Thymus (tissue), 11 donors: Measurements from ENCODE around the gene TNFSF12. TPM values are rescaled to one million over a fixed set of nuclear protein-coding genes. Genes with fewer than 3 reads are reported as not detected.

ENCODE experiments used
- DNase-seq, 9 donors: peaks; one replicate each; pipeline ENCODE4 v3.0.0-alpha.2; 2013; ENCODE audit warnings: low spot score in 9 of 9, low read depth in 6 of 9, missing footprints in 1 of 9
- H3K27ac ChIP-seq, 2 donors: one replicate each; pipeline ENCODE4 v1.5.1; 2013; ENCODE audit warnings: control low read depth in 1 of 2, low read depth in 1 of 2, low read length in 1 of 2, mild to moderate bottlenecking in 1 of 2, moderate library complexity in 1 of 2
- H3K27me3 ChIP-seq, 2 donors: one replicate each; pipeline ENCODE4 v1.5.1; 2013; ENCODE audit warnings: low read length in 1 of 2; ENCODE audit not compliant: control insufficient read depth in 2 of 2, insufficient read depth in 1 of 2
- H3K36me3 ChIP-seq, 2 donors: one replicate each; pipeline ENCODE4 v1.5.1; 2013; ENCODE audit warnings: low read length in 1 of 2, mild to moderate bottlenecking in 1 of 2, moderate library complexity in 1 of 2; ENCODE audit not compliant: control insufficient read depth in 2 of 2, insufficient read depth in 2 of 2
- H3K4me1 ChIP-seq, 2 donors: one replicate each; pipeline ENCODE4 v1.5.1; 2013; ENCODE audit warnings: low read length in 2 of 2; ENCODE audit not compliant: control insufficient read depth in 2 of 2, insufficient read depth in 2 of 2
- H3K4me3 ChIP-seq, 2 donors: one replicate each; pipeline ENCODE4 v1.5.1; 2013; ENCODE audit warnings: low read length in 2 of 2, control low read depth in 1 of 2, mild to moderate bottlenecking in 1 of 2
- H3K9me3 ChIP-seq, 2 donors: one replicate each; pipeline ENCODE4 v1.5.1; 2013; ENCODE audit warnings: low read length in 1 of 2, mild to moderate bottlenecking in 1 of 2; ENCODE audit not compliant: control insufficient read depth in 2 of 2, insufficient read depth in 1 of 2
- WGBS: extraction: QIAGEN DNeasy Blood & Tissue Kit; methylation state at CpG from one replicate; pipeline ENCODE4 v1.1.7; 2013; 5-methylcytosine and 5-hydroxymethylcytosine counted together
- polyA plus RNA-seq: library from polyadenylated mRNA; stranded (reverse); fragments of 200-250 nt; gene quantifications from one replicate; pipeline ENCODE4 v1.2.3, GENCODE V29; 2013
- total RNA-seq: library from RNA; stranded (reverse); fragments of 120-200 nt; gene quantifications from one replicate; pipeline ENCODE4 v1.2.4, GENCODE V29; 2013
- donor health status: healthy.

The TNFSF12 gene
- total and polyA plus RNA-seq, 2 donors, result 4.2 to 21.3 TPM

- WGBS, result 91% methylated on average over 12 of the region's 12 CpGs
- no peak for DNase-seq
- peak overlapping the region in 1 of 2 donors; percentile 57 for H3K27ac ChIP-seq
- peaks cover 0 to 7% of the 10 kb centered on the region in 2 donors for H3K9me3 ChIP-seq
- H3K4me3 ChIP-seq, result no peak overlapping the region
- H3K4me1 ChIP-seq, result peaks cover 11 to 47% of the 10 kb centered on the region in 2 donors
- H3K27me3 ChIP-seq, result no peaks in the 10 kb centered on the region
- peaks cover 45 to 63% of the 10 kb centered on the region in 2 donors for H3K36me3 ChIP-seq
These were observed 38.7 kb downstream of the TNFSF12 start for GRCh38 chr17:7587420-7588151.

GRCh38 chr17:7588553-7589203 lies 39.8 kb downstream of the TNFSF12 start:
- H3K4me3 ChIP-seq, result peak overlapping the region in 1 of 2 donors; percentile 8
- no peaks in the 10 kb centered on the region for H3K27me3 ChIP-seq
- no peak for DNase-seq
- H3K36me3 ChIP-seq, result peaks cover 56 to 74% of the 10 kb centered on the region in 2 donors
- H3K27ac ChIP-seq, result peak overlapping the region in 1 of 2 donors; percentile 47
- no peaks in the 10 kb centered on the region for H3K9me3 ChIP-seq
- 93% methylated on average over 30 of the region's 30 CpGs for WGBS
- peaks cover 8 to 38% of the 10 kb centered on the region in 2 donors for H3K4me1 ChIP-seq

DNA sequence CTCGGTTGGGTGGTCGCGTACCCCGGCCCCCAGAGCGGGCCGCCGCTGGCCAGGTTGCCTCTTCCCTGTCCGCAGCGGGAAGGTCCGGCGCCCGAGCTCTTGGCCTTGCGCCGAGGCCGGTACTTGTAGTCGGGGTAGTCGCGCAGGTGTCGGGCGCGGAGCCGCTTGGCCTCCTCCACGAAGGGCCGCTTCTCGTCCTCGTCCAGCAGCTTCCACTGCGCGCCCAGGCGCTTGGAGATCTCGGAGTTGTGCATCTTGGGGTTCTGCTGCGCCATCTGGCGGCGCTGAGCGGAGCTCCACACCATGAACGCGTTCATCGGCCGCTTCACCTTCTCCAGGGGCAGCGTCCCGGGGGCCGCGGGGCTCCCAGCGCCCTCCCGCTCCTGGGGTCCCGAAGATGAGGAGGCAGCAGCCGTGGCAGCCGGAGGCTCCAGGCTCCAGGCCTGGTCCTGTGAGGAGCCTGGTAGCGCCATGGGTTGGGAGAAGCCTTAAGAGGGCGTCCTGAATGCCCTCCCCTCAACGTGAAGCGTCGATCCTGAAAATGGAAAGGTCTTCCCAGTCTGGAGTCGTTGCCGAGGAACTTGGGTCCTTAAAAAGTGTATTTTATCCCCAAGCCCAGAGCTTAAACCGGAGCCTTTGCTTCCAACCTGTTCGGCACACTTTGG lies 40.5 kb downstream of the TNFSF12 start:
- H3K4me3 ChIP-seq, result peak overlapping the region in 1 of 2 donors; percentile 8
- DNase-seq, result peak in 3 of 9 donors; percentile 61 to 81 (median 78)
- peaks cover 61 to 81% of the 10 kb centered on the region in 2 donors for H3K36me3 ChIP-seq
- no peaks in the 10 kb centered on the region for H3K9me3 ChIP-seq
- 52% methylated on average over 56 of the region's 56 CpGs for WGBS
- H3K27me3 ChIP-seq, result no peaks in the 10 kb centered on the region
- peaks cover 7 to 34% of the 10 kb centered on the region in 2 donors for H3K4me1 ChIP-seq
- peak overlapping the region in 1 of 2 donors; percentile 43 for H3K27ac ChIP-seq

DNA sequence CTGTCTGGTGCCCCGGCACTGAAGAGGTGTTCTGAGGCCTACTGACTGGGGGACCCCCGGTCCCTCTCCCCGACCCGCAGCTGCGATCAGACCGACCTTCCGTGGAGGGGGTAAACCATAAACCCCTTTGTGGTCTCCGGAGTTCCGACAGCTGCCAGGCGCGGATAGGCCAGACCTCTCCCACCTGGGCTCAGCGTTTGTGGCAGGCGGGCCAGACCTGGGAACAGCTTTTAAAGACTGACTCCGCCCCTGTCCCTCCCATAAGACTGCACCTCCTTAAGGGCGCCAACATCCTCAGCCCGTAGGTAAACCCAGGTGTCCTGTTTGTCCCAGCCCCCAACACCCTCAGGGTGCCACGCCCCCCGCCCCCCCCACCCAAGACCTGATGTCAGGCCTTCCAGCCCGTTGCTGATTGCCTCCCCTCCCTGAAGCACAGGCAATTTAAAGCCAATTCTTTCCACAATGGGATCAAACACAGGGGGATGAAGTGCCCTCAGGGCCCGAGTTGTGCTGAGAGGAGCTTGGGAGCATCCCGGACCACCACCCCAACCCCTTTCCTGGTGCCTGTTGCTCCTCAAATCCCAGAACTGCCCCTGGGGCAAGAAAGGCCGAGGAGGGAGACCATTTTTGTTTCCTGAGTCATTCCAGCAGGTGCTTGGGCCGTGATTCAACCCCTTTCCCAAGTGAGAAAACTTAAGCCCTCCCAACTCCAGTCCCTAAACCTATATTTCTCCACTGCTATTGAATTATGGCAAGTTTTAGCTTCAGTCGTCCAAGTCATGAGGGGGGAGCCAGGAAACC lies 41.2 kb downstream of the TNFSF12 start, which contains the start of gene SOX15:
TSS of gene SOX15 (minus strand) at position 204 of the 801 bp plus-strand sequence. CDS start 418 bp downstream, outside the sequence.
- peak in 1 of 9 donors; percentile 41 for DNase-seq
- H3K4me3 ChIP-seq, result peak within 1 kb of the TSS in 1 of 2 donors; percentile 8
- H3K27me3 ChIP-seq, result no peaks in the 10 kb centered on the region
- no peaks in the 10 kb centered on the region for H3K9me3 ChIP-seq
- peak within 1 kb of the TSS in 1 of 2 donors; percentile 43 for H3K27ac ChIP-seq
- peaks cover 0 to 26% of the 10 kb centered on the region in 2 donors for H3K4me1 ChIP-seq
- peaks cover 68 to 88% of the 10 kb centered on the region in 2 donors for H3K36me3 ChIP-seq
- WGBS, result 66% methylated on average over 24 of the region's 24 CpGs

DNA sequence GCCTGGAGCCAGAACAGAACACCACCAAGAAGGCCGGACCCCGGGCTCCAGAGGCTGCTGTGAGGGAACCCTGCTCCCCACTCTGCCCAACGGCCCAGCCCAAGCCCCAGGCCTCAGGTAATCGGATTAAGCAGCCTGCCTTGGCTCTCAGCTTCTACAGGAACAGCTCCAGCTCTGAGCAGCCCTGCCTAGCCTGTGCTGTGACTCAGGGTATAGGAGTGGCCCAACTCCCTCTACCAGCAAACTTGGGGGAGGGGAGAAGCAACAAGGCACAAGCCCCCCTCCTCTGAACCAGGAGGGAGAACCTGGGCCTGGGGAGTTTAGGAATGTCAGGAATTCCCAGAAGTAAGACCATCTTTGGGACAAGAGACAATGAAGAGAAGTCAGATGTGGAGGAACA lies 41.9 kb downstream of the TNFSF12 start:
- no peaks in the 10 kb centered on the region for H3K27me3 ChIP-seq
- peaks cover 0 to 19% of the 10 kb centered on the region in 2 donors for H3K4me1 ChIP-seq
- H3K27ac ChIP-seq, result no peak overlapping the region
- WGBS, result 96% methylated on average over 4 of the region's 4 CpGs
- H3K9me3 ChIP-seq, result no peaks in the 10 kb centered on the region
- DNase-seq, result no peak
- no peak overlapping the region for H3K4me3 ChIP-seq
- H3K36me3 ChIP-seq, result peaks cover 75 to 93% of the 10 kb centered on the region in 2 donors

- 97% methylated on average over 5 of the region's 5 CpGs for WGBS
- H3K36me3 ChIP-seq, result peaks cover 79 to 96% of the 10 kb centered on the region in 2 donors
- no peaks in the 10 kb centered on the region for H3K27me3 ChIP-seq
- no peak overlapping the region for H3K4me3 ChIP-seq
- DNase-seq, result no peak
- no peaks in the 10 kb centered on the region for H3K9me3 ChIP-seq
- H3K4me1 ChIP-seq, result peaks cover 0 to 18% of the 10 kb centered on the region in 2 donors
- no peak overlapping the region for H3K27ac ChIP-seq
These were observed 42.7 kb downstream of the TNFSF12 start for GRCh38 chr17:7591596-7591995.

DNA sequence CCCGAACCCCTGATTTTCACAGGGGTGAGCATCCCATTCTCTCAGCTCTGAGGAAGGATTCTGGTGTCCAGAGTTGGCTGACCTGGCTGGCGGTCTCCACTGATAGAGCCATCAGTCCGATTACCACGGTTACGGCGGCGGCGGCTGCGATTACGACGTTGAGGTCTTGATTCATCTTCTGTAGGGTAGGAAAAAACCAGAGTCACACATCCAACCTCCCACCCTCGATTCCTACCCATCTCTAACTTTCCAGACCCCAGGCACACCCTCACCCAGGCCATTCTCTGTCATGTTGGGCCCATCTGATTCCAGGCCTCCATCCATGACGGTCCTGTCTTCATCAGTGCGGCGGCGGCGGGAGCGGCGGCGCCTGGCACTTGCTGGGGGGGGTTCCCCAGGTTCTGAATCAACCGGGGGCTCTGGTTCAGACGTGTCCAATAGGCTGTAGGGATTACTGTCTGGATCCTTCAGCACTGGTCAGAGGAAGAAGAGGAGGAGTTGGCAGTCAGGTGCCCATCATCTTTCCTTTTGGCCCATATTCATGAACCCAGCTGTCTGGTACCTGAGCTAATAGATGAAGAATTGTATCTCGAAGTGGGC lies 43.7 kb downstream of the TNFSF12 start:
- Histone ChIP-seq H3K4me3 (no peak overlapping the region), H3K9me3 (no peaks in the 10 kb centered on the region), H3K4me1 (peaks cover 0 to 18% of the 10 kb centered on the region in 2 donors), H3K27me3 (no peaks in the 10 kb centered on the region), H3K36me3 (peaks cover 75 to 97% of the 10 kb centered on the region in 2 donors), H3K27ac (no peak overlapping the region)
- WGBS, result 98% methylated on average over 23 of the region's 23 CpGs
- no peak for DNase-seq

DNA sequence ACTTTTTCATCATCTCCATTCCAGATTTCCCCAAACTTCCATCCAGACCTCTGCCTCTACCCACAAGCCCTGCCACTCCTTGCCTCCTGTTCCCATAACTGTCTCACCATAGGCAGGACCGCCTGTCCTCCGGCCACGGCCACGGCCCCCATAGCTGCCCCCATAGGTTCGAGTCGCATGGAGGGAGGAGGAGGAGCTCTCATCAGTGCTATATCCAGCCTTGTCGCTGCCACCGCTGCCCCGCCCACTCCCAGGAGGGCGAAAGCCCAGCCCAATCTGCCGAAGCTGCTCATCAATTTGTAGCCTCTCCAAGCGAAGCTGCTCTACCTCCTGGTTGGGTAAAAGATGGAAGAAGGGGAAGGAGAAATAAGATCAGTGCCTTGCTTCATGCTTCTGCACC lies 44.4 kb downstream of the TNFSF12 start:
- H3K27me3 ChIP-seq, result no peaks in the 10 kb centered on the region
- H3K4me1 ChIP-seq, result peaks cover 0 to 13% of the 10 kb centered on the region in 2 donors
- no peak for DNase-seq
- peaks cover 69 to 89% of the 10 kb centered on the region in 2 donors for H3K36me3 ChIP-seq
- H3K4me3 ChIP-seq, result no peak overlapping the region
- H3K27ac ChIP-seq, result no peak overlapping the region
- no peaks in the 10 kb centered on the region for H3K9me3 ChIP-seq
- 92% methylated on average over 12 of the region's 12 CpGs for WGBS
